ENCODE measurements around the gene PLCH1. TPM values are rescaled to one million over a fixed set of nuclear protein-coding genes. Genes with fewer than 3 reads are reported as not detected.

PLCH1 gene
- total RNA-seq, 1 donor from 2014 or later, result 14.0 TPM

DNA sequence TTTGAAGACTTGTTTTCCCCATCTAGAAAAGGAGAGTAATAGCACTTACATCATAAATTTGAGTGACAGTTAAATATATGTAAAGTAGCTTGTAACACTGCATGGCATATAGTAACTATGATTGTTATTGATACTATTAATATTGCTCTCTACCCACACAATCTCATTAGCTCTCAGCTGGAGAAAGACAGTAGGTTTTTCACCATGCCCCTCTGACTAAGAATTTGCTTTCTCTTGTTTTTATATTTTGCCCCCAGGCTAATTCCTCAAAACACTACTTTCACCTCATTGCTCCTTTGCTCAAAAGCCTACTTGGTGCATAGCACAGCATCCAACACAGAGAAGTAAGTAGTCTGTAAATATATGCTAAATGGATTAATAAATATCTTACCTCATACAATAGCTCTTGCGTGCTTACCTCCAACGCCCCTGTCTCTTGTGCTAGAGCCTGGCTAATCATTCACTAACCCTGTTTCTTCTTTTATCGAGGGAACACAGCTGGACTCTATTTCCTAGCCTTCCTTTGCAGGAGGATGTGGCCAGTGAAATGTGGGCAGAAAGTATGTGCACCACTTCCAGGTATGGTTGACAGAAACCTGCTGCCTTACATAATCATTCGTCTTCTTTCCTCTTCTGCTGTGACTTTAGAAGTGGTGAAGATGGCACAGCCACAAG, 190.0 kb downstream of the PLCH1 start:
- Histone ChIP-seq H3K27ac (no peak overlapping the region), H3K9me3 (no peaks in the 10 kb centered on the region), H3K4me1 (no peaks in the 10 kb centered on the region), H3K4me3 (no peak overlapping the region), H3K27me3 (ENCODE audit: low read depth) (no peaks in the 10 kb centered on the region), H3K36me3 (no peaks in the 10 kb centered on the region)
- TF ChIP-seq, protein P1, sequence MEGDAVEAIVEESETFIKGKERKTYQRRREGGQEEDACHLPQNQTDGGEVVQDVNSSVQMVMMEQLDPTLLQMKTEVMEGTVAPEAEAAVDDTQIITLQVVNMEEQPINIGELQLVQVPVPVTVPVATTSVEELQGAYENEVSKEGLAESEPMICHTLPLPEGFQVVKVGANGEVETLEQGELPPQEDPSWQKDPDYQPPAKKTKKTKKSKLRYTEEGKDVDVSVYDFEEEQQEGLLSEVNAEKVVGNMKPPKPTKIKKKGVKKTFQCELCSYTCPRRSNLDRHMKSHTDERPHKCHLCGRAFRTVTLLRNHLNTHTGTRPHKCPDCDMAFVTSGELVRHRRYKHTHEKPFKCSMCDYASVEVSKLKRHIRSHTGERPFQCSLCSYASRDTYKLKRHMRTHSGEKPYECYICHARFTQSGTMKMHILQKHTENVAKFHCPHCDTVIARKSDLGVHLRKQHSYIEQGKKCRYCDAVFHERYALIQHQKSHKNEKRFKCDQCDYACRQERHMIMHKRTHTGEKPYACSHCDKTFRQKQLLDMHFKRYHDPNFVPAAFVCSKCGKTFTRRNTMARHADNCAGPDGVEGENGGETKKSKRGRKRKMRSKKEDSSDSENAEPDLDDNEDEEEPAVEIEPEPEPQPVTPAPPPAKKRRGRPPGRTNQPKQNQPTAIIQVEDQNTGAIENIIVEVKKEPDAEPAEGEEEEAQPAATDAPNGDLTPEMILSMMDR (IDR thresholded peaks at IDR 0.05), result no peak
- peak in 1 of 2 donors; percentile 46 for ATAC-seq
- intact Hi-C loops (cut with DNase I), result no loop called here
- DNase-seq, result no peak

DNA sequence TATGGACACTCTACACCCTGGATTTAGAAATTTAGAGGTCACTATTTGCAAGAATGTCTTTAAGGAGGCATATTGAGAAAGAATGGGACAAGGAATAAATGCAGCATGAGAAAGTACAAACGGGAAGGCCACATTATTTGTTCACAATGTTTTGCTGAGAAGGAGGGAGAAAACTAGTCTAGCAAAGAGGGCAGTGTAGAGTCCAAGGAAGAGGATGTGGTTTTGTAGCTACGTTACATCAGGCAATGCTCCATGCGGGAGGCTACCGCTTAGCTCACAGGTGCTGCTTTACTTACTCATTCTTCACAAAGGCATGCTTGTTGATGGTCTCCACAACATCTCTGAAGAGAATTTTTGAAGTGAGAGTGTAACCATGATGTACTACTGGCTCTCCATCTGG, 191.1 kb downstream of the PLCH1 start:
- Histone ChIP-seq H3K27ac (no peak overlapping the region), H3K27me3 (ENCODE audit: low read depth) (no peaks in the 10 kb centered on the region), H3K4me1 (no peaks in the 10 kb centered on the region), H3K9me3 (no peaks in the 10 kb centered on the region), H3K36me3 (no peaks in the 10 kb centered on the region), H3K4me3 (no peak overlapping the region)
- no peak for ATAC-seq
- intact Hi-C loops (cut with DNase I), result no loop called here
- DNase-seq, result no peak
- TF ChIP-seq, protein P1 (IDR thresholded peaks at IDR 0.05), result no peak

DNA sequence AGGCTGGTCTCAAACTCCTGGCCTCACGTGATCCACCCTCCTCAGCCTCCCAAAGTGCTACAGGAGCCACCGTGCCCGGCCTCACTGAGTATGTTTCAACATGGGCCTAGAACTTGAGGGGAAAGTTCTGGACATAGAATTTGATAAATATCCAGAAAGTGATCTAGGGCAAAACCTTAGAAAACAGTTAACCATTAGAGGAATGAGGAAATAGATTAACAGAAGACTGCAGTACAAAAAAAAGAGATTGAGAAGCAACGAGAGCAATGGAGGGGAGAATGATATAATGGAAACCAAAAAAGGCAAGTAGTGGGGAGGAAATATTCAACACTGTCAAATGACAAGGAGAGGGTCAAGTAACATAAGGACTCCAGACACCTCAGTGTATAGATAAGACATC, 191.5 kb downstream of the PLCH1 start:
- TF ChIP-seq, protein P1 (IDR thresholded peaks at IDR 0.05), result no peak
- Histone ChIP-seq H3K27me3 (ENCODE audit: low read depth) (no peaks in the 10 kb centered on the region), H3K9me3 (no peaks in the 10 kb centered on the region), H3K4me3 (no peak overlapping the region), H3K27ac (no peak overlapping the region), H3K36me3 (no peaks in the 10 kb centered on the region), H3K4me1 (no peaks in the 10 kb centered on the region)
- ATAC-seq (no peak), DNase-seq (no peak)
- intact Hi-C loops (cut with DNase I), result no loop called here

DNA sequence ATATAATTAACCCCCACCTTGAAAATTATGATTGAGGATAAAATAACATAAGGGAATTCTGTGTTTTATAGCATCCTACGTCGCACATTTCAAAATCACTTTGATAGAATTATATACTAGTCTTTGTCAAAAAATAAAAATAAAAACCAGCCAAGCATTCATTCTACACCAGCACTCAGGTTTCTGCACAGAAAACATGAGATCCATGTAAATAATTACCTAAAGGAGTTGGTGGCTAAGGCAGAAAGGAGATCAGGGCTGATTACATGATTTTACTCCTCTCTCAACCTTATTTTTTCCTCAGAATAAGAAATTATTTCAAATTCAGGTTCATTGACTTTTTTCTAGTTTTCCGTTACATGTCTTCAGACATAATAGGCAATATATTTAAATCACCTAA, 194.5 kb downstream of the PLCH1 start:
- DNase-seq (no peak), ATAC-seq (no peak)
- H3K27me3 ChIP-seq (ENCODE audit: low read depth), result no peaks in the 10 kb centered on the region
- H3K4me3 ChIP-seq, result no peak overlapping the region
- no peak overlapping the region for H3K27ac ChIP-seq
- intact Hi-C loops (cut with DNase I), result no loop called here
- no peaks in the 10 kb centered on the region for H3K36me3 ChIP-seq
- H3K9me3 ChIP-seq, result no peaks in the 10 kb centered on the region
- H3K4me1 ChIP-seq, result no peaks in the 10 kb centered on the region
- TF ChIP-seq, protein P1 (IDR thresholded peaks at IDR 0.05), result no peak

DNA sequence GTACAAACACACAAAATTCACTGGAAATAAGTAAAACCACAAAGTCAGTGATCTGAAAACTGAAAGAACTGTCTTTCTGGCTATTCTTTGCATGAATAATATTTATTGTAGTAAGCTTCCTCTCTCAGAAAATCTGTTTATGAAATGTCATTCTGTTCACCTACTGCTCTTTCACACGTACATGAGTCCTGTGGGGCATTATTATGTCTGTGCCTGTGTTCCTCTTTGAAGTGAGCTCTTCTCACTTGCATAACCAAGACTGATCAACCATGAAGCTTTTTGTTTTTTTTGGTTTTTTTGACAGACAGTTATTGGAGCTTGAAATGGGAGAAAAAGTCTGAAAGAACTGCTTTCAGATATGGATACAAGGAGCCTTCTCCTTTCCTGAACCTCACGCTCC, 195.8 kb downstream of the PLCH1 start:
- DNase-seq (no peak), ATAC-seq (no peak)
- intact Hi-C loops (cut with DNase I), result no loop called here
- Histone ChIP-seq H3K4me1 (no peaks in the 10 kb centered on the region), H3K27ac (no peak overlapping the region), H3K27me3 (ENCODE audit: low read depth) (no peaks in the 10 kb centered on the region), H3K36me3 (no peaks in the 10 kb centered on the region), H3K9me3 (no peaks in the 10 kb centered on the region), H3K4me3 (no peak overlapping the region)
- TF ChIP-seq, protein P1 (IDR thresholded peaks at IDR 0.05), result no peak

Measured in lower lobe of right lung (tissue), 2 donors.